COLO829 (cell line): ENCODE measurements around the gene ACVR1B.

Experiments used
- DNase-seq: peaks from one replicate; pipeline ENCODE4 v3.0.0; 2012; ENCODE audit warnings: low spot score

ACVR1B gene

GRCh38 chr12:52044292-52044983 is 92.9 kb downstream of the ACVR1B start:
- no peak for DNase-seq

GRCh38 chr12:52045794-52046199 is 94.3 kb downstream of the ACVR1B start:
- no peak for DNase-seq
